ENCODE data around the gene USHBP1.

DNA sequence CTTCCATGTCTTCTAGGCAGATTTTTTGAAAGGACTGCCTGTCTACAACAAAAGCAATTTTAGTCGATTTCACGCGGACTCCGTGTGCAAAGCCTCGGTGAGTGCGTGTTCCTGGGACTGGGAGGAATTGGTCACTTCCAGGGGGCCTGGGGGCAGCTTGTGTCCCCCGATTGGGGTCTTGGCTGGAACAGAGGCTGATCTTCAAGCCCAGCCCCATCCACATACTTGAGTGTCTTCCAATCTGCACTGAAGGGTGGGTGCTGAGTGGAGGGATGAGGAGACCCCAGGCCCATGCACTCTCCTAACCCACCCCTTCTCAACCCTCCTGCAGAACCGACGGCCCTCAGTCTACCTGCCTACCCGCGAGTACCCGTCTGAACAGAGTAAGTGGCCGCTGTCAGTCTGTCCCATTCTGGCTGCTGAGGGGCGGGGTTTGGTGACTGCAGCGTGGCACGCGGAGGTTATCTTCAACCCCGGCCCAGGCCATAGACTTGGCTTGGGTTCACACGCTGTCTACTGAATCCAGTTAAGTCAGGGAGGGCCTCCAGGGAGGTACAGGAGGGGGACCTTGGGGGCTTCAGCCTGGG is 49.6 kb upstream of the USHBP1 start:
- TF ChIP-seq CTCF (IDR thresholded peaks at IDR 0.05) (no peak), POLR2AphosphoS5 (IDR thresholded peaks at IDR 0.05) (no peak), EP300 (IDR thresholded peaks at IDR 0.05; ENCODE audit: low read depth) (no peak), POLR2A (IDR thresholded peaks at IDR 0.05) (no peak)

All from transverse colon (tissue), 4 donors.